Heart left ventricle (tissue), 16 donors: ENCODE data around the gene CCDC188. TPM values are rescaled to one million over a fixed set of nuclear protein-coding genes. Genes with fewer than 3 reads are reported as not detected.
A peak's percentile ranks its signal among the peaks of the same experiment; 100 is the strongest.

Experiments
- ATAC-seq, 4 donors: fragments of 200-7000 bp; cut with Tn5 transposase; one replicate each; pipeline ENCODE4 v1.9.1; 2020 to 2022; ENCODE audit warnings: moderate library complexity in 4 of 4, mild to moderate bottlenecking in 3 of 4, moderate number of reproducible peaks in 1 of 4
- DNase-seq, 5 donors: peaks; one replicate each; pipeline ENCODE4 v3.0.0-alpha.2; 2020
- H3K27ac ChIP-seq, 12 donors: fragments of 200-600 bp; sonication (generic) in 4 of 12; one replicate each; pipeline versions ENCODE4 v1.5.0 to v1.8.0; 2016 to 2022; ENCODE audit warnings: mild to moderate bottlenecking in 2 of 12
- H3K27me3 ChIP-seq, 9 donors: fragments of 200-600 bp; sonication (generic) in 2 of 9; one replicate each; pipeline versions ENCODE4 v1.5.1 to v1.8.0; 2016 to 2022; ENCODE audit warnings: mild to moderate bottlenecking in 3 of 9
- H3K36me3 ChIP-seq, 9 donors: fragments of 200-600 bp; sonication (generic) in 2 of 9; one replicate each; pipeline versions ENCODE4 v1.5.0 to v1.8.0; 2018 to 2022; ENCODE audit warnings: mild to moderate bottlenecking in 2 of 9
- H3K4me1 ChIP-seq, 12 donors: fragments of 200-600 bp; sonication (generic) in 4 of 12; one replicate each; pipeline versions ENCODE4 v1.5.0 to v1.8.0; 2016 to 2022; ENCODE audit warnings: mild to moderate bottlenecking in 3 of 12
- H3K4me3 ChIP-seq, 12 donors: fragments of 200-600 bp; sonication (generic) in 4 of 12; one replicate each; pipeline versions ENCODE4 v1.5.0 to v1.8.0; 2017 to 2022; ENCODE audit warnings: mild to moderate bottlenecking in 9 of 12, moderate library complexity in 4 of 12
- H3K9me3 ChIP-seq, 12 donors: fragments of 200-600 bp; sonication (generic) in 4 of 12; one replicate each; pipeline versions ENCODE4 v1.5.0 to v1.8.0; 2016 to 2022; ENCODE audit warnings: mild to moderate bottlenecking in 1 of 12
- CTCF ChIP-seq, 12 donors: fragments of 200-600 bp; sonication (generic) in 4 of 12; IDR thresholded peaks; one replicate each; pipeline versions ENCODE4 v1.5.0 to v1.8.0; 2018 to 2022; ENCODE audit warnings: antibody characterized with exemption in 12 of 12, mild to moderate bottlenecking in 5 of 12
- POLR2A ChIP-seq, 2 donors: fragments of 450-650 bp; IDR thresholded peaks; one replicate each; pipeline ENCODE4 v1.6.1; 2017; ENCODE audit warnings: antibody characterized with exemption in 2 of 2, mild to moderate bottlenecking in 2 of 2, moderate library complexity in 2 of 2
- WGBS, 4 donors: extraction: QIAGEN DNeasy Blood & Tissue Kit in 2 of 4; methylation state at CpG; one replicate each; pipeline versions ENCODE4 v1.1.5 to v1.1.7; 2013 to 2018; 5-methylcytosine and 5-hydroxymethylcytosine counted together
- intact Hi-C, 10 donors: fragments of 100-400 bp; cut with DNase I; formaldehyde crosslinking; loops; one replicate each; pipeline versions ENCODE4 v1.11.1 to v1.14.2; 2022
- polyA plus RNA-seq, 2 donors: library from polyadenylated mRNA; stranded (reverse); fragments of 200-250 nt; gene quantifications; one replicate each; pipeline ENCODE4 v1.2.3, GENCODE V29; 2013
- total RNA-seq, 9 donors: library from RNA; depleted of rRNA in 2 of 9; stranded (reverse); fragments of >200 nt in 2 of 9; fragmentation: NEBNext Ultra II Directional in 3 of 9; extraction: Animal tissue kit (Norgen Biotek cat#: 25700) in 3 of 9; gene quantifications; one replicate each; pipeline versions ENCODE4 v1.1.0 to v1.2.4, GENCODE V29; 2016 to 2023
- donor health status: ischemic (EF 13 %, LVEDD 7.1; RV severe dilation, severe dysfunction).
- donor health status: healthy with polysubstance abuse.
- donor health status: DM: no; HTN: yes; CAD: no.
- donor health status: DM: no; HTN: no; CAD: no.
- donor health status: ischemic (EF 25% LVEDD 6.9; RV normal size, moderate dysfunction).
- donor health status: ischemic (EF 25% LVEDD 5.7; RV mildly dilated, moderate dysfunction).
- donor health status: healthy.
- donor health status: DM: yes; HTN: yes; CAD: no.
- donor health status: ischemic (EF 35%, LVEDD 5.7; RV mildly dilated, moderate dysfunction).
- donor health status: nonischemic (EF 11% LVEDD 7.7; RV severe dilation, severe dysfunction).
- donor health status: DM: yes; HTN: yes; CAD: no.
- donor health status: PGD.
- donor health status: ischemic (EF 29% LVEDD 5.4; RV normal size, mild dysfunction).
- donor health status: nonischemic (EF 23%, LVEDD 6.1; RV moderate dilation, normal function).

Gene CCDC188
- total and polyA plus RNA-seq, 11 donors = 0.17 to 1.0 (median 0.50) TPM; not detected in 4

GRCh38 chr22:20114506-20115475 lies 36.1 kb downstream of the CCDC188 start:
- intact Hi-C loops = loop anchor here in 3 of 10 donors (5.0 to 10.0 kb wide), 2 partner anchors 32 to 90 kb away; partner anchors contain the start of genes TANGO2 (in 2 of the 3) and DGCR8 (in 1 of the 3)
- DNase-seq = peak in 2 of 5 donors; percentile 28 to 54
- no peaks in the 10 kb centered on the region for H3K9me3 ChIP-seq
- WGBS, 4 donors = 87 to 92% (median 88%) methylated on average over 30 to 36 of the region's 36 CpGs
- peaks cover 0 to 68% (median 61%) of the 10 kb centered on the region in 9 donors for H3K36me3 ChIP-seq
- H3K4me1 ChIP-seq = peaks cover 0 to 52% (median 26%) of the 10 kb centered on the region in 12 donors
- H3K27ac ChIP-seq = no peak overlapping the region
- no peaks in the 10 kb centered on the region for H3K27me3 ChIP-seq
- no peak overlapping the region for H3K4me3 ChIP-seq
- no peak for ATAC-seq
- TF ChIP-seq CTCF (IDR thresholded peaks at IDR 0.05) = no peak
- no peak for TF ChIP-seq POLR2A (IDR thresholded peaks at IDR 0.05)

- no peak for TF ChIP-seq POLR2A (IDR thresholded peaks at IDR 0.05)
- no peak for TF ChIP-seq CTCF (IDR thresholded peaks at IDR 0.05)
- Histone ChIP-seq H3K4me1 (peaks cover 0 to 43% (median 19%) of the 10 kb centered on the region in 12 donors), H3K36me3 (peaks cover 0 to 70% (median 61%) of the 10 kb centered on the region in 9 donors), H3K27ac (no peak overlapping the region), H3K9me3 (no peaks in the 10 kb centered on the region), H3K4me3 (no peak overlapping the region), H3K27me3 (no peaks in the 10 kb centered on the region)
- intact Hi-C loops = loop anchor here in 2 of 10 donors (10.0 kb wide), 1 partner anchor 89 kb away; the partner anchor contains the start of gene TANGO2 (in 2 of the 2)
- WGBS, 4 donors = 87 to 94% (median 91%) methylated on average over 11 to 19 of the region's 19 CpGs
- ATAC-seq = no peak
- DNase-seq = peak in 2 of 5 donors; percentile 22 to 58
Measured at GRCh38 chr22:20113551-20114310, 37.1 kb downstream of the CCDC188 start.

- TF ChIP-seq POLR2A (IDR thresholded peaks at IDR 0.05) = no peak
- no peak for TF ChIP-seq CTCF (IDR thresholded peaks at IDR 0.05)
- Histone ChIP-seq H3K27ac (peak overlapping the region in 1 of 12 donors; percentile 19), H3K4me3 (no peak overlapping the region), H3K36me3 (peaks cover 0 to 79% (median 67%) of the 10 kb centered on the region in 9 donors), H3K4me1 (peaks cover 0 to 34% (median 11%) of the 10 kb centered on the region in 12 donors), H3K27me3 (no peaks in the 10 kb centered on the region), H3K9me3 (no peaks in the 10 kb centered on the region)
- intact Hi-C loops = loop anchor here in 2 of 10 donors (10.0 kb wide), 1 partner anchor 88 kb away; the partner anchor contains the start of gene TANGO2 (in 2 of the 2)
- ATAC-seq (no peak), DNase-seq (peak in 2 of 5 donors; percentile 10 to 44)
- 79 to 87% (median 82%) methylated on average over 16 to 26 of the region's 26 CpGs for WGBS, 4 donors
Measured at GRCh38 chr22:20112623-20113511, 38.0 kb downstream of the CCDC188 start.
